ENCODE results near the gene UBE2L3. TPM values are rescaled to one million over a fixed set of nuclear protein-coding genes. Genes with fewer than 3 reads are reported as not detected.

Gene UBE2L3
- total RNA-seq, 2 experiments from 2014 or later, result 49.3 to 51.5 TPM

Small RNAs within 50 kb of the gene (microRNA-seq; reads per million reads assigned to microRNA genes)
- gene MIR130B (2,104 reads per million, percentile 85 among the genes with 10 or more reads in this experiment), gene MIR301B (7.7 reads per million, percentile 6 among the genes with 10 or more reads in this experiment)

Other genes starting within 250 kb of the UBE2L3 start
- 1 to 10 TPM in 1 of 2 experiments, under 1 TPM in 1; 0.89 to 1.1 TPM for gene RIMBP3B, start 184.0 kb upstream of the UBE2L3 start, total RNA-seq
- gene HIC2, start 150.3 kb upstream of the UBE2L3 start, total RNA-seq, result 1 to 10 TPM; 6.8 to 7.0 TPM
- 1 to 10 TPM; 5.1 to 5.4 TPM for gene TMEM191C, start 100.3 kb upstream of the UBE2L3 start, total RNA-seq
- gene RIMBP3C, start 16.3 kb upstream of the UBE2L3 start, total RNA-seq, result 1 to 10 TPM; 1.0 to 1.1 TPM
- 10 to 100 TPM; 45.3 to 46.7 TPM for gene YDJC, start 62.3 kb downstream of the UBE2L3 start, total RNA-seq
- gene CCDC116, start 65.0 kb downstream of the UBE2L3 start, total RNA-seq, result under 1 TPM; 0.50 to 0.79 TPM
- gene SDF2L1, start 74.6 kb downstream of the UBE2L3 start, total RNA-seq, result 10 to 100 TPM; 36.0 to 39.7 TPM
- 10 to 100 TPM; 67.0 to 73.1 TPM for gene PPIL2, start 98.3 kb downstream of the UBE2L3 start, total RNA-seq
- gene YPEL1, start 168.1 kb downstream of the UBE2L3 start, total RNA-seq, result 10 to 100 TPM; 14.7 to 14.9 TPM